Neural cell (in vitro differentiated cells): ENCODE data around the gene TIGD7. TPM values are rescaled to one million over a fixed set of nuclear protein-coding genes. Genes with fewer than 3 reads are reported as not detected.

Experiments
- H2AFZ ChIP-seq: fragments of 200-600, 300-800 bp; sonication (generic), shearing (Covaris generic); 2 replicates; pipeline ENCODE4 v1.6.0; 2014; ENCODE audit warnings: low read depth, mild to moderate bottlenecking, antibody characterized with exemption, low read length, moderate library complexity
- H3F3A ChIP-seq: fragments of 200-600 bp; shearing (Covaris generic); 2 replicates; pipeline ENCODE4 v1.6.1; 2016; ENCODE audit warnings: mild to moderate bottlenecking, moderate library complexity, mixed read lengths, antibody characterized with exemption, low read length; ENCODE audit not compliant: insufficient read depth, poor library complexity, severe bottlenecking
- H3K27ac ChIP-seq: fragments of 200-600, 300-800 bp; sonication (generic), shearing (Covaris generic); 2 replicates; pipeline ENCODE4 v1.5.1; 2014; ENCODE audit warnings: mild to moderate bottlenecking, low read length, moderate library complexity
- H3K27me3 ChIP-seq: fragments of 300-800, 200-600 bp; sonication (generic), shearing (Covaris generic); 2 replicates; pipeline ENCODE4 v1.6.0; 2014; ENCODE audit warnings: mild to moderate bottlenecking, low read depth, low read length, moderate library complexity; ENCODE audit not compliant: insufficient read depth
- H3K36me3 ChIP-seq: fragments of 300-800, 200-600 bp; sonication (generic), shearing (Covaris generic); 2 replicates; pipeline ENCODE4 v1.5.1; 2014; ENCODE audit warnings: mild to moderate bottlenecking, antibody characterized with exemption, low read length, moderate library complexity; ENCODE audit not compliant: insufficient read depth
- H3K4me2 ChIP-seq: fragments of 300-800, 200-600 bp; sonication (generic), shearing (Covaris generic); 2 replicates; pipeline ENCODE4 v1.6.0; 2014; ENCODE audit warnings: mild to moderate bottlenecking, low read length
- H3K4me3 ChIP-seq: fragments of 300-800, 200-600 bp; sonication (generic), shearing (Covaris generic); 2 replicates; pipeline ENCODE4 v1.5.1; 2014; ENCODE audit warnings: mild to moderate bottlenecking, low read length, moderate library complexity
- H3K79me2 ChIP-seq: fragments of 200-600 bp; shearing (Covaris generic); replicated peaks from 2 replicates; pipeline ENCODE4 v1.6.0; 2014; ENCODE audit warnings: mild to moderate bottlenecking, low read length, moderate library complexity; ENCODE audit not compliant: insufficient read depth
- H3K9ac ChIP-seq: fragments of 300-800, 200-600 bp; sonication (generic), shearing (Covaris generic); 2 replicates; pipeline ENCODE4 v1.6.1; 2016; ENCODE audit warnings: mild to moderate bottlenecking, low read length, mixed read lengths
- H3K9me2 ChIP-seq: fragments of 200-600 bp; shearing (Covaris generic); 2 replicates; pipeline ENCODE4 v1.6.1; 2016; ENCODE audit warnings: mild to moderate bottlenecking, low read length, mixed read lengths; ENCODE audit not compliant: insufficient read depth
- H3K9me3 ChIP-seq: fragments of 200-600, 300-800 bp; sonication (generic), shearing (Covaris generic); 2 replicates; pipeline ENCODE4 v1.6.1; 2016; ENCODE audit warnings: mild to moderate bottlenecking, mixed run types, low read length, moderate library complexity, mixed read lengths
- H4K20me1 ChIP-seq: fragments of 200-600 bp; shearing (Covaris generic); 2 replicates; pipeline ENCODE4 v1.6.1; 2016; ENCODE audit warnings: mild to moderate bottlenecking, mixed run types; ENCODE audit not compliant: insufficient read depth
- EP300 ChIP-seq: fragments of 450-650 bp; conservative IDR thresholded peaks from 2 replicates; pipeline ENCODE4 v1.6.1; 2014; ENCODE audit warnings: antibody characterized with exemption, mild to moderate bottlenecking, moderate library complexity; ENCODE audit not compliant: poor library complexity, severe bottlenecking
- EZH2 ChIP-seq: fragments of 200-600, 300-800 bp; shearing (Covaris generic), sonication (generic); IDR thresholded peaks from 2 replicates; pipeline ENCODE4 v1.6.1; 2014; ENCODE audit warnings: antibody characterized with exemption, low read length, borderline replicate concordance, mild to moderate bottlenecking; ENCODE audit not compliant: insufficient read depth, poor library complexity, severe bottlenecking
- MXI1 ChIP-seq: fragments of 450-650 bp; conservative IDR thresholded peaks from 2 replicates; pipeline ENCODE4 v1.6.1; 2014; ENCODE audit warnings: antibody characterized with exemption, mild to moderate bottlenecking; ENCODE audit not compliant: poor library complexity, severe bottlenecking
- POLR2AphosphoS5 ChIP-seq: IDR thresholded peaks from 2 replicates; pipeline ENCODE4 v1.6.1; 2012
- RAD21 ChIP-seq: fragments of 450-650 bp; conservative IDR thresholded peaks from 2 replicates; pipeline ENCODE4 v1.6.1; 2014; ENCODE audit warnings: antibody characterized with exemption, mild to moderate bottlenecking, moderate library complexity
- SMC3 ChIP-seq: fragments of 450-650 bp; conservative IDR thresholded peaks from 2 replicates; pipeline ENCODE4 v1.6.1; 2014; ENCODE audit warnings: antibody characterized with exemption, mild to moderate bottlenecking, moderate library complexity; ENCODE audit not compliant: poor library complexity
- TAF1 ChIP-seq: IDR thresholded peaks from 2 replicates; pipeline ENCODE4 v1.6.1; 2012; ENCODE audit warnings: low read depth
- polyA plus RNA-seq: library from polyadenylated mRNA; depleted of rRNA; stranded (reverse); fragments of >200 nt; gene quantifications from 2 replicates; pipeline ENCODE4 v1.2.3, GENCODE V29; 2014
- TF ChIP-seq, protein P1 (sequence below): IDR thresholded peaks from 2 replicates; pipeline ENCODE4 v1.6.1; 2012; ENCODE audit warnings: borderline replicate concordance
- TF ChIP-seq, protein P2 (sequence below): fragments of 450-650 bp; IDR thresholded peaks from 2 replicates; pipeline ENCODE4 v1.5.1; 2014; ENCODE audit warnings: antibody characterized with exemption, mild to moderate bottlenecking, moderate library complexity; ENCODE audit not compliant: poor library complexity, severe bottlenecking

The TIGD7 gene
- polyA plus RNA-seq, 1 donor from 2014 or later: 25.2 TPM

DNA sequence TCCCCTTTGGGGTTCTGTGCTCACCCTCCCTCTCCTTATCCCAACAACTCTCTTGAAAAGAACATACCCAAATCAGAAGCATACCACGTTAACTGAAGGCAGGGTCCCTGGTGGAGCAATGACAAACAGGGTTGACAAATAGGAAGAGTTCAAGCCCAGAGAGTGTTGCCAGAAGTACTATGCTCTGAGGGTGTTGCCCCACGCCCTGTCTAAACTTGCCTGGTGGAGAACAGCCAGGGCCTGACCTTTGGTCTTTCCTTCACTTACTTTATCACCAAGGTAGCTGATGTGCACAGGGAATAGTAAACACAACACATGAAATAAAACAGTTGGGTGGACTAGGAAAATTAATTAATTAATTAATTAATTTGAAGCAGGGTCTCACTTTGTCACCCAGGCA, 23.4 kb upstream of the TIGD7 start:
- Histone ChIP-seq H3K36me3 (no peaks in the 10 kb centered on the region), H3K27me3 (no peaks in the 10 kb centered on the region), H3K4me3 (no peak overlapping the region), H3K9me3 (no peaks in the 10 kb centered on the region), H3K4me2 (no peak overlapping the region), H2AFZ (no peak overlapping the region), H3F3A (no peaks in the 10 kb centered on the region), H4K20me1 (no peaks in the 10 kb centered on the region), H3K79me2 (no peaks in the 10 kb centered on the region), H3K9ac (no peak overlapping the region), H3K27ac (no peak overlapping the region), H3K9me2 (no peaks in the 10 kb centered on the region)
- TF ChIP-seq POLR2AphosphoS5: no peak
- TF ChIP-seq, protein P1, sequence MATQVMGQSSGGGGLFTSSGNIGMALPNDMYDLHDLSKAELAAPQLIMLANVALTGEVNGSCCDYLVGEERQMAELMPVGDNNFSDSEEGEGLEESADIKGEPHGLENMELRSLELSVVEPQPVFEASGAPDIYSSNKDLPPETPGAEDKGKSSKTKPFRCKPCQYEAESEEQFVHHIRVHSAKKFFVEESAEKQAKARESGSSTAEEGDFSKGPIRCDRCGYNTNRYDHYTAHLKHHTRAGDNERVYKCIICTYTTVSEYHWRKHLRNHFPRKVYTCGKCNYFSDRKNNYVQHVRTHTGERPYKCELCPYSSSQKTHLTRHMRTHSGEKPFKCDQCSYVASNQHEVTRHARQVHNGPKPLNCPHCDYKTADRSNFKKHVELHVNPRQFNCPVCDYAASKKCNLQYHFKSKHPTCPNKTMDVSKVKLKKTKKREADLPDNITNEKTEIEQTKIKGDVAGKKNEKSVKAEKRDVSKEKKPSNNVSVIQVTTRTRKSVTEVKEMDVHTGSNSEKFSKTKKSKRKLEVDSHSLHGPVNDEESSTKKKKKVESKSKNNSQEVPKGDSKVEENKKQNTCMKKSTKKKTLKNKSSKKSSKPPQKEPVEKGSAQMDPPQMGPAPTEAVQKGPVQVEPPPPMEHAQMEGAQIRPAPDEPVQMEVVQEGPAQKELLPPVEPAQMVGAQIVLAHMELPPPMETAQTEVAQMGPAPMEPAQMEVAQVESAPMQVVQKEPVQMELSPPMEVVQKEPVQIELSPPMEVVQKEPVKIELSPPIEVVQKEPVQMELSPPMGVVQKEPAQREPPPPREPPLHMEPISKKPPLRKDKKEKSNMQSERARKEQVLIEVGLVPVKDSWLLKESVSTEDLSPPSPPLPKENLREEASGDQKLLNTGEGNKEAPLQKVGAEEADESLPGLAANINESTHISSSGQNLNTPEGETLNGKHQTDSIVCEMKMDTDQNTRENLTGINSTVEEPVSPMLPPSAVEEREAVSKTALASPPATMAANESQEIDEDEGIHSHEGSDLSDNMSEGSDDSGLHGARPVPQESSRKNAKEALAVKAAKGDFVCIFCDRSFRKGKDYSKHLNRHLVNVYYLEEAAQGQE: no peak
- TF ChIP-seq SMC3: no peak
- TF ChIP-seq, protein P2, sequence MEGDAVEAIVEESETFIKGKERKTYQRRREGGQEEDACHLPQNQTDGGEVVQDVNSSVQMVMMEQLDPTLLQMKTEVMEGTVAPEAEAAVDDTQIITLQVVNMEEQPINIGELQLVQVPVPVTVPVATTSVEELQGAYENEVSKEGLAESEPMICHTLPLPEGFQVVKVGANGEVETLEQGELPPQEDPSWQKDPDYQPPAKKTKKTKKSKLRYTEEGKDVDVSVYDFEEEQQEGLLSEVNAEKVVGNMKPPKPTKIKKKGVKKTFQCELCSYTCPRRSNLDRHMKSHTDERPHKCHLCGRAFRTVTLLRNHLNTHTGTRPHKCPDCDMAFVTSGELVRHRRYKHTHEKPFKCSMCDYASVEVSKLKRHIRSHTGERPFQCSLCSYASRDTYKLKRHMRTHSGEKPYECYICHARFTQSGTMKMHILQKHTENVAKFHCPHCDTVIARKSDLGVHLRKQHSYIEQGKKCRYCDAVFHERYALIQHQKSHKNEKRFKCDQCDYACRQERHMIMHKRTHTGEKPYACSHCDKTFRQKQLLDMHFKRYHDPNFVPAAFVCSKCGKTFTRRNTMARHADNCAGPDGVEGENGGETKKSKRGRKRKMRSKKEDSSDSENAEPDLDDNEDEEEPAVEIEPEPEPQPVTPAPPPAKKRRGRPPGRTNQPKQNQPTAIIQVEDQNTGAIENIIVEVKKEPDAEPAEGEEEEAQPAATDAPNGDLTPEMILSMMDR: no peak
- TF ChIP-seq EP300: no peak
- no peak for TF ChIP-seq RAD21
- no peak for TF ChIP-seq MXI1
- TF ChIP-seq EZH2: no peak

DNA sequence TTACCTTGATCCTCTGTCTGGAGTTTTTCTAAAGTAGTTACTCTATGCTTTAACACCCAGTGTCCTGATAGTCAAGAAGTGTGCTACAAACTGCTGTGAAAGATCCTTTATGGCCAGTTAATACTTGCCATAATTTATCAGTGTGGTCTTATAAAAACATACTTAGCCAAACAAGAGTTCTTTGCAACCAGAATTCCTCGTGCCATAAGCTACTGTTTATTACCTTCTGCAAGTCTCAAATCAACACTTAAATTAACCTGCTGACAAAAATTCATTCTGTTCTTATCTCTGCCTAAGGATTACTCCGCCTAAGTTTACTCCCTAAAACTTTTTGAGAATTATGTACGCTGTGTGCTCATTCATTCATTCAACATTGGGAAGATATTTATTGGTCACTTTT, 22.9 kb upstream of the TIGD7 start:
- Histone ChIP-seq H3K9me3 (no peaks in the 10 kb centered on the region), H3F3A (no peaks in the 10 kb centered on the region), H4K20me1 (no peaks in the 10 kb centered on the region), H2AFZ (no peak overlapping the region), H3K27me3 (no peaks in the 10 kb centered on the region), H3K4me3 (no peak overlapping the region), H3K4me2 (no peak overlapping the region), H3K9me2 (no peaks in the 10 kb centered on the region), H3K9ac (no peak overlapping the region), H3K79me2 (no peaks in the 10 kb centered on the region), H3K36me3 (no peaks in the 10 kb centered on the region), H3K27ac (no peak overlapping the region)
- TF ChIP-seq, protein P2: no peak
- TF ChIP-seq, protein P1: no peak
- TF ChIP-seq POLR2AphosphoS5 (no peak), SMC3 (no peak), EP300 (no peak), TAF1 (no peak), EZH2 (no peak), MXI1 (no peak), RAD21 (no peak)
